ENCODE measurements around the gene TULP1. TPM values are rescaled to one million over a fixed set of nuclear protein-coding genes. Genes with fewer than 3 reads are reported as not detected.

TULP1 gene
- total and polyA plus RNA-seq, 2 of the 8 experiments (the other 6 are each of a cell fraction or from before 2014, with no cell fraction given): 3.2 to 6.8 TPM

DNA sequence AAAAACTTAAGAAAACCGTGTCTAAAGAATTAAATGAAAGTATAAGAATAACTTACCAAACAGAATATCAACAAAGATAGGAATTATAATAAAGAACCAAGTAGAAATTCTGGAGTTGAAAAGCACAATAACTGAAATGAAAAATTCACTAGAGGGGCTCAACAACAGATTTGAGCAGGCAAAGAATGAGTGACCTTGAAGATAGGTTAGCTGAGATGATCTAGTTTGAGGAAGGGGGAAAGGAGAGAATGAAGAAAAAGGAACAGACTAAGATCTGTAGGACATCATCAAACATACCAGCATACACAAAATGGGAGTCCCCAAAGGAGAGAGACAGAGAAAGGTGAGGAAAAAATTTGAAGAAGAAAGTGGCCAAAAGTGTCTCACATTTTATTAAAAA, 37.7 kb upstream of the TULP1 start (continued):
- TF ChIP-seq CEBPB (IDR thresholded peaks at IDR 0.05; ENCODE audit: low read depth, low read length) (no peak), JUN (IDR thresholded peaks at IDR 0.05; ENCODE audit: low read depth, low read length) (no peak), MAFK (IDR thresholded peaks at IDR 0.05; ENCODE audit: low read depth, low read length) (no peak), CTBP2 (IDR thresholded peaks at IDR 0.05; ENCODE audit: borderline replicate concordance, insufficient read depth, insufficient read length, low read length) (no peak)
- TF ChIP-seq, protein P1, sequence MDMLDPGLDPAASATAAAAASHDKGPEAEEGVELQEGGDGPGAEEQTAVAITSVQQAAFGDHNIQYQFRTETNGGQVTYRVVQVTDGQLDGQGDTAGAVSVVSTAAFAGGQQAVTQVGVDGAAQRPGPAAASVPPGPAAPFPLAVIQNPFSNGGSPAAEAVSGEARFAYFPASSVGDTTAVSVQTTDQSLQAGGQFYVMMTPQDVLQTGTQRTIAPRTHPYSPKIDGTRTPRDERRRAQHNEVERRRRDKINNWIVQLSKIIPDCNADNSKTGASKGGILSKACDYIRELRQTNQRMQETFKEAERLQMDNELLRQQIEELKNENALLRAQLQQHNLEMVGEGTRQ (IDR thresholded peaks at IDR 0.05; ENCODE audit: low read length): no peak
